ENCODE results near the gene RAF1. TPM values are rescaled to one million over a fixed set of nuclear protein-coding genes. Genes with fewer than 3 reads are reported as not detected.

RAF1 gene
- total and polyA plus RNA-seq, 4 donors = 41.4 to 182 (median 80.5) TPM

DNA sequence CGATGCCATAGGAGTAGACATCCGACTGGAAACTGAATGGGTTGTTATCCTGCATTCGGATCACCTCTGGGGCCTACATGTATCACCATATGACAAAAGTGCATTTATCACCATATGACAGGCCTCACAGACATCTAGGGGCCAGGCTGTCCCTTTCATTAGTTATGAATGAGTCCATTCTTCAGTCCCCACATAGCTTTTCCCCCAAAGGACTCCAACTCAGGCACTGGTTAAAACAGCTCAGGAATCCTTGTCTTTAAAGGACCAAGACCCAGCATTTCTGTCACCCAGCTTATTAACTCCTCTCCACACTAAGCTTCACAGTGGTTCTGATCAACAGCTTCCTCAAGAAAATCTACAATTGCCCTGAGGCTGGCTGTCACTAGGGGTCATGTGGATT lies 78.7 kb downstream of the RAF1 start:
- H3K4me3 ChIP-seq = no peak overlapping the region
- ATAC-seq (ENCODE audit: insufficient read depth, low FRiP score) (no peak), DNase-seq (no peak)
- peaks cover 0 to 3% (median 0%) of the 10 kb centered on the region in 5 donors for H3K4me1 ChIP-seq (ENCODE audit: control insufficient read depth in 5 of 5, insufficient read depth in 5 of 5, low read length in 5 of 5)
- TF ChIP-seq, protein P1, sequence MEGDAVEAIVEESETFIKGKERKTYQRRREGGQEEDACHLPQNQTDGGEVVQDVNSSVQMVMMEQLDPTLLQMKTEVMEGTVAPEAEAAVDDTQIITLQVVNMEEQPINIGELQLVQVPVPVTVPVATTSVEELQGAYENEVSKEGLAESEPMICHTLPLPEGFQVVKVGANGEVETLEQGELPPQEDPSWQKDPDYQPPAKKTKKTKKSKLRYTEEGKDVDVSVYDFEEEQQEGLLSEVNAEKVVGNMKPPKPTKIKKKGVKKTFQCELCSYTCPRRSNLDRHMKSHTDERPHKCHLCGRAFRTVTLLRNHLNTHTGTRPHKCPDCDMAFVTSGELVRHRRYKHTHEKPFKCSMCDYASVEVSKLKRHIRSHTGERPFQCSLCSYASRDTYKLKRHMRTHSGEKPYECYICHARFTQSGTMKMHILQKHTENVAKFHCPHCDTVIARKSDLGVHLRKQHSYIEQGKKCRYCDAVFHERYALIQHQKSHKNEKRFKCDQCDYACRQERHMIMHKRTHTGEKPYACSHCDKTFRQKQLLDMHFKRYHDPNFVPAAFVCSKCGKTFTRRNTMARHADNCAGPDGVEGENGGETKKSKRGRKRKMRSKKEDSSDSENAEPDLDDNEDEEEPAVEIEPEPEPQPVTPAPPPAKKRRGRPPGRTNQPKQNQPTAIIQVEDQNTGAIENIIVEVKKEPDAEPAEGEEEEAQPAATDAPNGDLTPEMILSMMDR (IDR thresholded peaks at IDR 0.05; ENCODE audit: control extremely low read depth, extremely low read depth) = no peak
- no peaks in the 10 kb centered on the region for H3K9me3 ChIP-seq (ENCODE audit: control insufficient read depth in 4 of 4, insufficient read depth in 3 of 4, low read length in 3 of 4)
- no peaks in the 10 kb centered on the region for H3K27me3 ChIP-seq (ENCODE audit: control insufficient read depth in 3 of 3, insufficient read depth in 3 of 3, low read length in 2 of 3)
- no peak overlapping the region for H3K27ac ChIP-seq (ENCODE audit: low read depth in 1 of 2, low read length in 1 of 2)
- 94 to 96% methylated on average over 3 of the region's 3 CpGs for WGBS, 2 donors
- H3K36me3 ChIP-seq (ENCODE audit: control insufficient read depth in 4 of 4, insufficient read depth in 4 of 4, low read length in 4 of 4) = peaks cover 28 to 58% (median 53%) of the 10 kb centered on the region in 4 donors
- H3K9ac ChIP-seq (ENCODE audit: insufficient read depth in 1 of 2, low read length in 2 of 2) = no peak overlapping the region

DNA sequence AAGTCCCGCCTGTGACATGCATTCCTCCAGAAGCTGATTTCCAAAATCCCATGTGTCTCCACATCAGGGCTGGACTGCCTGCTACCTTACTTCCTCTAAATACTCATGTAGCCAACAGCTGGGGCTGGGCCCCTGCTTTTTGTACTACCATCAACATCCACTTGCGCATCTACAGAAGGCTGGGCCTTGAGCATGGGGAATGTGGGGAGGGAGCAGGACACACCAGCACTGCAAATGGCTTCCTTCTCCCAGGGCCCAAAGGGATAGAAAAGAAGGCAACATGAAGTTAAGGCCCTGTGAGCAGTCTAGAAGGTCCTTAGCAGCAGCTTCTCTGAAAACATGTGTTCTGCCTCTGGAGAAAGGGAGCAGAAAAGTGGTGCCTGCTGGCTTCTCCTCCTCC lies 79.8 kb downstream of the RAF1 start:
- Histone ChIP-seq H3K36me3 (ENCODE audit: control insufficient read depth in 4 of 4, insufficient read depth in 4 of 4, low read length in 4 of 4) (peaks cover 28 to 62% (median 54%) of the 10 kb centered on the region in 4 donors), H3K27ac (ENCODE audit: low read depth in 1 of 2, low read length in 1 of 2) (no peak overlapping the region), H3K4me3 (no peak overlapping the region), H3K9ac (ENCODE audit: insufficient read depth in 1 of 2, low read length in 2 of 2) (no peak overlapping the region), H3K27me3 (ENCODE audit: control insufficient read depth in 3 of 3, insufficient read depth in 3 of 3, low read length in 2 of 3) (no peaks in the 10 kb centered on the region), H3K9me3 (ENCODE audit: control insufficient read depth in 4 of 4, insufficient read depth in 3 of 4, low read length in 3 of 4) (no peaks in the 10 kb centered on the region), H3K4me1 (ENCODE audit: control insufficient read depth in 5 of 5, insufficient read depth in 5 of 5, low read length in 5 of 5) (peaks cover 0 to 4% (median 0%) of the 10 kb centered on the region in 5 donors)
- ATAC-seq (ENCODE audit: insufficient read depth, low FRiP score) (no peak), DNase-seq (no peak)
- TF ChIP-seq, protein P1 (IDR thresholded peaks at IDR 0.05; ENCODE audit: control extremely low read depth, extremely low read depth) = no peak
- 86 to 91% methylated on average over 2 of the region's 2 CpGs for WGBS, 2 donors

DNA sequence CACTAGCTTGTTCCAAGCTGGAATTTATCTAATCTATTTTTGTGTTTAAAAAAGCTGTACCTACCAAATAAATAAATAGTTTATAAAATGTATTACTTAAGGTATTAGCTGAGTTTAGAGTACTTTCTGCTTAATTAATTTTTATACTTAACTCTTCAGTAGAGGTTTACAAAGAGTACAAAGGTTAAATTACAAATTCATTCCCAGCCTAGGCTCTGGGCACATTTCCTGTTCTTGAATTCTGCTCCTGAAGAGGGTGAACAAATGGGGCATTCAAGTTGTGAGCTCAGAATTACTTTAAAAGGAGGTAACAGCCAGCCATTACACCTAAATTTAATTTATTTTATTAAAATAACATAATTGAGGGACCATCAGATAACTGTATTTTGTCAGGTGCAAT lies 80.6 kb downstream of the RAF1 start:
- peaks cover 0 to 4% (median 0%) of the 10 kb centered on the region in 5 donors for H3K4me1 ChIP-seq (ENCODE audit: control insufficient read depth in 5 of 5, insufficient read depth in 5 of 5, low read length in 5 of 5)
- H3K4me3 ChIP-seq = no peak overlapping the region
- DNase-seq (no peak), ATAC-seq (ENCODE audit: insufficient read depth, low FRiP score) (no peak)
- H3K9ac ChIP-seq (ENCODE audit: insufficient read depth in 1 of 2, low read length in 2 of 2) = no peak overlapping the region
- peaks cover 22 to 59% (median 53%) of the 10 kb centered on the region in 4 donors for H3K36me3 ChIP-seq (ENCODE audit: control insufficient read depth in 4 of 4, insufficient read depth in 4 of 4, low read length in 4 of 4)
- TF ChIP-seq, protein P1 (IDR thresholded peaks at IDR 0.05; ENCODE audit: control extremely low read depth, extremely low read depth) = no peak
- H3K9me3 ChIP-seq (ENCODE audit: control insufficient read depth in 4 of 4, insufficient read depth in 3 of 4, low read length in 3 of 4) = no peaks in the 10 kb centered on the region
- no peaks in the 10 kb centered on the region for H3K27me3 ChIP-seq (ENCODE audit: control insufficient read depth in 3 of 3, insufficient read depth in 3 of 3, low read length in 2 of 3)
- H3K27ac ChIP-seq (ENCODE audit: low read depth in 1 of 2, low read length in 1 of 2) = no peak overlapping the region

DNA sequence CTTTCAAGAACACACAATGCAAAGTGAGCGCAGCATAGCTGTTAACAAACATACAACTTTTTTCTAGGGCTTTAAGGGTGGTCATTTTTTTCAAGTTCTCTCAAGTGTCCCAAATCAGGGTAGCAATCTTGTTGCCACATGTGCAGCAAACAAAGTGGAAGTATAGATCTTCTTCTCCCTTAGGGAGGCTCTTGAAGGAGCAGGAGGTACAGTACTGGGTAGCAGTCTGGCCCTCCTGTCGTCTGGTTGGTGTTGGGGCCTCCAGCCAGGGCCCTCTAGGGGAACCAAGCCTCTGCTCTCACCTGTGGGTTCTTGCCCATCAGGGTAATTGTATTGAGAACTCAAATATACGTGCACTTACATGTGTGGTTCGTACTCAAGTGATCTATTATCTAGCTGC lies 81.2 kb downstream of the RAF1 start:
- ATAC-seq (ENCODE audit: insufficient read depth, low FRiP score) (no peak), DNase-seq (no peak)
- TF ChIP-seq, protein P1 (IDR thresholded peaks at IDR 0.05; ENCODE audit: control extremely low read depth, extremely low read depth) = no peak
- H3K27ac ChIP-seq (ENCODE audit: low read depth in 1 of 2, low read length in 1 of 2) = no peak overlapping the region
- peaks cover 0 to 4% (median 0%) of the 10 kb centered on the region in 5 donors for H3K4me1 ChIP-seq (ENCODE audit: control insufficient read depth in 5 of 5, insufficient read depth in 5 of 5, low read length in 5 of 5)
- 86 to 88% methylated on average over 4 of the region's 4 CpGs for WGBS, 2 donors
- H3K9ac ChIP-seq (ENCODE audit: insufficient read depth in 1 of 2, low read length in 2 of 2) = no peak overlapping the region
- H3K27me3 ChIP-seq (ENCODE audit: control insufficient read depth in 3 of 3, insufficient read depth in 3 of 3, low read length in 2 of 3) = no peaks in the 10 kb centered on the region
- no peak overlapping the region for H3K4me3 ChIP-seq
- no peaks in the 10 kb centered on the region for H3K9me3 ChIP-seq (ENCODE audit: control insufficient read depth in 4 of 4, insufficient read depth in 3 of 4, low read length in 3 of 4)
- peaks cover 22 to 61% (median 50%) of the 10 kb centered on the region in 4 donors for H3K36me3 ChIP-seq (ENCODE audit: control insufficient read depth in 4 of 4, insufficient read depth in 4 of 4, low read length in 4 of 4)
